ENCODE measurements around the gene MAMDC2.

Gene MAMDC2

GRCh38 chr9:70013598-70014196 is 30.0 kb upstream of the MAMDC2 start:
- no peak for DNase-seq (ENCODE audit: low spot score)
- in situ Hi-C loops (cut with MboI; ENCODE audit: low sequenced_read_pairs, unreplicated experiment), result no loop called here
- no peak for TF ChIP-seq CTCF (IDR thresholded peaks at IDR 0.05; ENCODE audit: borderline replicate concordance, control extremely low read depth, extremely low read depth, insufficient read depth, missing control alignments)

GRCh38 chr9:70015099-70015498 is 28.5 kb upstream of the MAMDC2 start:
- TF ChIP-seq CTCF (IDR thresholded peaks at IDR 0.05; ENCODE audit: borderline replicate concordance, control extremely low read depth, extremely low read depth, insufficient read depth, missing control alignments), result no peak
- in situ Hi-C loops (cut with MboI; ENCODE audit: low sequenced_read_pairs, unreplicated experiment), result no loop called here
- DNase-seq (ENCODE audit: low spot score), result no peak

GRCh38 chr9:70020217-70020616 is 23.4 kb upstream of the MAMDC2 start:
- no peak for DNase-seq (ENCODE audit: low spot score)
- in situ Hi-C loops (cut with MboI; ENCODE audit: low sequenced_read_pairs, unreplicated experiment), result no loop called here
- no peak for TF ChIP-seq CTCF (IDR thresholded peaks at IDR 0.05; ENCODE audit: borderline replicate concordance, control extremely low read depth, extremely low read depth, insufficient read depth, missing control alignments)

- in situ Hi-C loops (cut with MboI; ENCODE audit: low sequenced_read_pairs, unreplicated experiment), result no loop called here
- DNase-seq (ENCODE audit: low spot score), result no peak
- TF ChIP-seq CTCF (IDR thresholded peaks at IDR 0.05; ENCODE audit: borderline replicate concordance, control extremely low read depth, extremely low read depth, insufficient read depth, missing control alignments), result no peak
These were observed 22.6 kb upstream of the MAMDC2 start for GRCh38 chr9:70020991-70021571.

GRCh38 chr9:70028287-70028686 is 15.4 kb upstream of the MAMDC2 start:
- in situ Hi-C loops (cut with MboI; ENCODE audit: low sequenced_read_pairs, unreplicated experiment), result no loop called here
- TF ChIP-seq CTCF (IDR thresholded peaks at IDR 0.05; ENCODE audit: borderline replicate concordance, control extremely low read depth, extremely low read depth, insufficient read depth, missing control alignments), result no peak
- no peak for DNase-seq (ENCODE audit: low spot score)

- TF ChIP-seq CTCF (IDR thresholded peaks at IDR 0.05; ENCODE audit: borderline replicate concordance, control extremely low read depth, extremely low read depth, insufficient read depth, missing control alignments), result no peak
- DNase-seq (ENCODE audit: low spot score), result no peak
- in situ Hi-C loops (cut with MboI; ENCODE audit: low sequenced_read_pairs, unreplicated experiment), result no loop called here
These were observed 13.5 kb upstream of the MAMDC2 start for GRCh38 chr9:70030156-70030555.
